K562 (cell line): ENCODE data around the gene POLD1. TPM values are rescaled to one million over a fixed set of nuclear protein-coding genes. Genes with fewer than 3 reads are reported as not detected.
A peak's percentile ranks its signal among the peaks of the same experiment; 100 is the strongest.

ENCODE experiments used
- EP300 ChIP-seq: IDR thresholded peaks from 2 replicates; pipeline ENCODE4 v1.6.1; 2012; ENCODE audit warnings: low read length, improper control_type of control experiment
- EZH2 ChIP-seq: IDR thresholded peaks from 2 replicates; pipeline ENCODE4 v1.6.1; 2012; ENCODE audit warnings: low read depth, mild to moderate bottlenecking, inconsistent platforms, low read length, borderline replicate concordance
- GTF2E2 ChIP-seq: fragments of 200-800 bp; sonication (Bioruptor generic); IDR thresholded peaks from 2 replicates; pipeline ENCODE4 v1.6.1; 2016; ENCODE audit warnings: missing genetic modification characterization, missing compliant biosample characterization
- HDAC1 ChIP-seq, 2 experiments: fragments of 450-650 bp; IDR thresholded peaks; 2 replicates each; pipeline ENCODE4 v1.6.1; 2016 to 2017; ENCODE audit warnings: inconsistent platforms in 1 of 2, mild to moderate bottlenecking in 1 of 2, moderate library complexity in 1 of 2
- HDAC3 ChIP-seq: fragments of 450-650 bp; IDR thresholded peaks from 2 replicates; pipeline ENCODE4 v1.6.1; 2018; ENCODE audit warnings: borderline replicate concordance, mild to moderate bottlenecking, moderate library complexity; ENCODE audit not compliant: partially characterized antibody
- HMGXB4 ChIP-seq: sonication (generic); formaldehyde crosslinking; IDR thresholded peaks from 2 replicates; pipeline ENCODE4 v1.8.1; 2023; ENCODE audit warnings: mild to moderate bottlenecking, missing genetic modification reagents
- MAFK ChIP-seq: IDR thresholded peaks from 2 replicates; pipeline ENCODE4 v1.6.1; 2011; ENCODE audit warnings: low read length, improper control_type of control experiment
- MED1 ChIP-seq: sonication (generic); formaldehyde crosslinking; IDR thresholded peaks from 2 replicates; pipeline ENCODE4 v1.8.1; 2023; ENCODE audit warnings: missing genetic modification reagents, borderline replicate concordance
- PREB ChIP-seq: sonication (generic); formaldehyde crosslinking; IDR thresholded peaks from 2 replicates; pipeline ENCODE4 v1.8.1; 2023; ENCODE audit warnings: mild to moderate bottlenecking, missing genetic modification reagents
- SMARCE1 ChIP-seq: fragments of 450-650 bp; IDR thresholded peaks from 2 replicates; pipeline ENCODE4 v1.7.1; 2016; ENCODE audit warnings: mild to moderate bottlenecking
- SPI1 ChIP-seq: IDR thresholded peaks from 2 replicates; pipeline ENCODE4 v1.6.1; 2011; ENCODE audit warnings: low read depth, low read length, control low read depth, borderline replicate concordance
- TBP ChIP-seq: optimal IDR thresholded peaks from 2 replicates; pipeline ENCODE3; 2011; ENCODE audit warnings: low read depth, low read length, improper control_type of control experiment
- TOE1 ChIP-seq, 2 experiments: fragments of 450-650 bp in 1 of 2; sonication (generic) in 1 of 2; formaldehyde crosslinking in 1 of 2; IDR thresholded peaks; 2 replicates each; pipeline versions ENCODE4 v1.7.1 to v1.8.0; 2016 to 2022; ENCODE audit warnings: borderline replicate concordance in 2 of 2, mild to moderate bottlenecking in 2 of 2, antibody characterized with exemption in 1 of 2, inconsistent platforms in 1 of 2, low read depth in 1 of 2, missing genetic modification reagents in 1 of 2, moderate library complexity in 1 of 2
- USF1 ChIP-seq: sonication (generic); formaldehyde crosslinking; IDR thresholded peaks from 2 replicates; pipeline ENCODE4 v1.9.0; 2022; ENCODE audit warnings: mild to moderate bottlenecking, missing genetic modification reagents
- ZBED1 ChIP-seq: IDR thresholded peaks from 2 replicates; pipeline ENCODE4 v1.6.1; 2014
- ZC3H8 ChIP-seq: fragments of 450-650 bp; IDR thresholded peaks from 2 replicates; pipeline ENCODE4 v1.6.1; 2017
- ZKSCAN8 ChIP-seq: fragments of 200-800 bp; sonication (Bioruptor generic); IDR thresholded peaks from 2 replicates; pipeline ENCODE4 v1.6.1; 2016; ENCODE audit warnings: missing genetic modification characterization, missing compliant biosample characterization
- ZNF511 ChIP-seq: sonication (generic); formaldehyde crosslinking; IDR thresholded peaks from 2 replicates; pipeline ENCODE4 v1.8.0; 2022; ENCODE audit warnings: mild to moderate bottlenecking, missing genetic modification reagents
- polyA plus RNA-seq, 8 experiments: library from polyadenylated mRNA; depleted of rRNA in 4 of 8; stranded (reverse) in 5 of 8; unstranded in 3 of 8; fragments of >200 nt; fragmentation: Nextera tagmentation in 2 of 8; fragmentation: Illumina TruSeq in 1 of 8; extraction: Ambion mirVana in 2 of 8; extraction: Trizol in 1 of 8; gene quantifications; 2 replicates each; pipeline versions ENCODE4 v1.2.1 to v1.2.3, GENCODE V29; 2011 to 2014; ENCODE audit warnings: inconsistent platforms in 1 of 8, missing spikeins in 1 of 8
- total RNA-seq, 7 experiments: library from RNA; depleted of rRNA in 6 of 7; stranded (reverse); fragments of >200 nt in 6 of 7; fragmentation: Illumina TruSeq in 2 of 7; extraction: Trizol in 2 of 7; gene quantifications; 2 replicates each; pipeline versions ENCODE4 v1.2.1 to v1.2.3, GENCODE V29; 2011 to 2021; ENCODE audit warnings: low replicate concordance in 1 of 7
- TF ChIP-seq, protein P1 (sequence below), 2 experiments: fragments of 450-650 bp in 1 of 2; sonication (generic) in 1 of 2; formaldehyde crosslinking in 1 of 2; IDR thresholded peaks in 1 of 2; conservative IDR thresholded peaks in 1 of 2; 2 replicates each; pipeline versions ENCODE4 v1.6.1 to v1.8.1; 2016 to 2023; ENCODE audit warnings: mild to moderate bottlenecking in 2 of 2, moderate library complexity in 2 of 2, inconsistent platforms in 1 of 2, missing genetic modification reagents in 1 of 2

Gene POLD1
- total and polyA plus RNA-seq, 9 of the 15 experiments (the other 6 are each of a cell fraction or from before 2014, with no cell fraction given): 1.3 to 312 (median 47.8) TPM

DNA sequence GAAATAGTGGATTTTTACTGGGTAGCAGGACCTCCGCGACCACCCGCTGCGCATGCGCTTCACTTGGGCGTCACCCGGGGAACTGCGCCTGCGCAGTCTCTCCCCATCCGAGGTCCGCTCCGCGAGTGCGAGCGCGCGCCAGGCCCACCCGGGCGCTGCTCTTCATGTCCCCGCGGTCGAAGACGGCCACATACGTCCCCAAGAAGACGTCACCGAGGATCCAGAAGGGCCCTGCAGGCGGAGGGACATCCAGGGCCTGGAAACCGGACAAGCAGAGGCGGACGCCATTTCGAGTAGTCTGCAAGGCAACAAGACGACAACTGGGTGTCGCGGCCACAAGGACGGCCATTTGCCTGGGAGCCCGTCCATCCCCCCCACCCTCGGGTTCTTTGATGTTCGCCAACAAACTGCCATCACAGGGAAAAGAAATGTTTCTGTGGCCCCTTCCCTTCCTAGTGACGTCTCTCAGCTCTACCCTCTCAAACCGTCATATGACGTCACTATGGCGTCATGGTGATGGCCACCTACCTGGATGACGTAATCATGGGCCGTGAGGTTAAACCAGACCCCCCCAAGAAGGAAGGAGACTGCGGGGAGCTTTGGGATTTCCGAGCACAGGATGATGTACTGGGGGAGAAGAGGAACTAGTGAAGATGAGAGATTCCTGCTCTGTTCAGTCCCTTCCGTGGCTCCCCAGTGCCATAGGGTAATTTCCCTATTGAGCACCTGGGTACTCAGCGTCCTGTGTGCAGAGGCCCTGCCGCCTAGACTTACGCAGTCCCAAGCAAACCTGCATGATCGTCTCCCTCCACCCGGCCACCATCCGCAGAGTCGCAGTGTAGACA, 25.4 kb upstream of the POLD1 start (continued):
- no peak; the same call in 1 of the 2 replicates for TF ChIP-seq HMGXB4 (CRISPR knock-in tag)
- TF ChIP-seq ZC3H8: no peak
- TF ChIP-seq USF1 (CRISPR knock-in tag): no peak
- TF ChIP-seq, protein P1, sequence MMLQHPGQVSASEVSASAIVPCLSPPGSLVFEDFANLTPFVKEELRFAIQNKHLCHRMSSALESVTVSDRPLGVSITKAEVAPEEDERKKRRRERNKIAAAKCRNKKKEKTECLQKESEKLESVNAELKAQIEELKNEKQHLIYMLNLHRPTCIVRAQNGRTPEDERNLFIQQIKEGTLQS (IDR thresholded peaks at IDR 0.05): peak; percentile 100
- TF ChIP-seq, protein P1 (CRISPR knock-in tag; conservative IDR thresholded peaks at IDR 0.05): peak; percentile 83
- TF ChIP-seq TOE1 (IDR thresholded peaks at IDR 0.05; ENCODE audit: borderline replicate concordance): peak; percentile 59
- TF ChIP-seq TOE1 (CRISPR knock-in tag; IDR thresholded peaks at IDR 0.05; ENCODE audit: borderline replicate concordance, low read depth): no peak; the same call in 1 of the 2 replicates
- 0 out of 4 replicates have a peak, but pooled peaks of 1 of the 2 experiments have one; percentile 48 for TF ChIP-seq HDAC1 (IDR thresholded peaks at IDR 0.05)
- TF ChIP-seq HDAC3: no peak
- peak; percentile 34 for TF ChIP-seq TBP
- TF ChIP-seq MAFK: no peak
- TF ChIP-seq PREB (CRISPR knock-in tag): no peak
- no peak for TF ChIP-seq MED1 (CRISPR knock-in tag)
- TF ChIP-seq EZH2: no peak
- no peak for TF ChIP-seq SPI1
- 0 out of 2 replicates have a peak, but pooled peaks have one; percentile 7 for TF ChIP-seq GTF2E2 (tag)
- no peak for TF ChIP-seq ZNF511
- no peak for TF ChIP-seq ZBED1
- no peak for TF ChIP-seq ZKSCAN8 (CRISPR knock-in tag)
- TF ChIP-seq SMARCE1: peak; percentile 11; the same call in 1 of the 2 replicates
- TF ChIP-seq EP300: no peak
